Measurements from ENCODE around the gene ACP2. TPM values are rescaled to one million over a fixed set of nuclear protein-coding genes. Genes with fewer than 3 reads are reported as not detected.

The ACP2 gene
- total and polyA plus RNA-seq, 7 experiments from 2014 or later = 7.1 to 38.1 (median 22.6) TPM

DNA sequence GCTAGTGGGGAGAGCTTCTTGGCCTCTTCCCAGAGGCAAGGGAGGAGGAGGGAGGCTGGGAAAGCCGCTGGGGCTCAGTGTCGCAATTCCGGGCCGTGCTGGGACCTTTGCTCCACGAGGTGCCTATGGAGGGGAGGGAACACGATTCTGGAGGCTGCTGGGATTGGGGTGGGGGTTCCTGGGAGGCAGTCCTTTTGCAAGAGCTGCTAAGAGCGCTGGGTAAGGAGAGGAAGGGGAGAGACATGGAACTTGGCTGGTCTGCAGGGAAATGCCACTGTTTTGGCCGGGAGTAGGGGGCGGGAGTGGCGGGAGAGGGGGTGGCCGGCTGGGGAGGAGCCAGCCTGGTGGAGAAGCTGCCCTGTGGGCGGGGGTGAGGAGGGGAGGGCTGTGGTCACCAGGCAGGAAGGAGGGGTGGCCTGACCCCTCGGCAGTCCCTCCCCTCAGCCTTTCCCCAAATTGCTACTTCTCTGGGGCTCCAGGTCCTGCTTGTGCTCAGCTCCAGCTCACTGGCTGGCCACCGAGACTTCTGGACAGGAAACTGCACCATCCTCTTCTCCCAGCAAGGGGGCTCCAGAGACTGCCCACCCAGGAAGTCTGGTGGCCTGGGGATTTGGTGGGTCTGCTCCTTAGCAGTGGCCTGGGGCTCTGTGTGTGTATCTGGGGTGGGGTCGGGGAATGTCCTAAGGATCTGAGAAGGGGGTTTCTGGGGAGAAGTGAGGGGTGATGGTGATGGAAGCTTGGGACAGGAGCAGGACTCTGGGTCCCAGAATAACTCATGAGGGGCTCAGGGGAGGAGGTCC, 9.1 kb upstream of the ACP2 start, which contains the start of gene NR1H3:
Gene NR1H3 (plus strand): TSS at position 480 of the 800 bp plus-strand sequence. CDS start 1,221 bp downstream, outside the sequence.
- no peak within 1 kb of the TSS for H3K4me3 Mint-ChIP-seq
- intact Hi-C loops (cut with micrococcal nuclease) = no loop called here
- POLR2A ChIA-PET = interaction anchor here (0.6 to 2.8 kb wide), 5 partner anchors 9 to 147 kb away, joined by 3 to 20 read pairs (median 3); partner anchors contain the start of genes ACP2 and DDB2

GRCh38 chr11:47257177-47257516, 8.5 kb upstream of the ACP2 start:
- intact Hi-C loops (cut with micrococcal nuclease) = no loop called here
- ChIA-PET POLR2A (interaction anchor here (0.7 to 2.8 kb wide), 2 partner anchors 9 to 43 kb away, joined by 3 to 12 read pairs; partner anchors contain the start of genes ACP2 and DDB2), CTCF (no interaction called here)
- Mint-ChIP-seq H3K4me3 (no peak overlapping the region), H3K27me3 (no peaks in the 10 kb centered on the region), H3K4me1 (peaks cover 11 to 22% (median 18%) of the 10 kb centered on the region in 7 donors), H3K27ac (no peak overlapping the region), H3K36me3 (no peaks in the 10 kb centered on the region), H3K9me3 (no peaks in the 10 kb centered on the region)
- DNase-seq = no peak
- H3K9me3 ChIP-seq (ENCODE audit: control insufficient read depth in 2 of 3, low read length in 3 of 3) = no peaks in the 10 kb centered on the region
- H3K27ac ChIP-seq (ENCODE audit: low read depth, low read length) = no peak overlapping the region
- H3K36me3 ChIP-seq (ENCODE audit: control insufficient read depth in 2 of 3, insufficient read depth in 3 of 3, low read length in 3 of 3) = no peaks in the 10 kb centered on the region
- ATAC-seq = no peak
- H3K4me1 ChIP-seq (ENCODE audit: control insufficient read depth in 2 of 2, insufficient read depth in 2 of 2, low read length in 2 of 2) = peaks cover 0 to 11% of the 10 kb centered on the region in 2 donors
- H3K27me3 ChIP-seq (ENCODE audit: control insufficient read depth in 2 of 2, insufficient read depth in 2 of 2, low read length in 2 of 2) = no peaks in the 10 kb centered on the region
- H3K4me3 ChIP-seq (ENCODE audit: low read length) = no peak overlapping the region

More for the DNA sequence above, 9.1 kb upstream of the ACP2 start, which contains the start of gene NR1H3:
- CTCF ChIA-PET = no interaction called here
- Mint-ChIP-seq H3K27ac (peak within 1 kb of the TSS in 4 of 9 donors; percentile 15 to 65 (median 33)), H3K9me3 (no peaks in the 10 kb centered on the region), H3K36me3 (no peaks in the 10 kb centered on the region), H3K4me1 (peaks cover 11 to 22% (median 18%) of the 10 kb centered on the region in 7 donors), H3K27me3 (no peaks in the 10 kb centered on the region)
- ATAC-seq (peak; percentile 44), DNase-seq (no peak)
- no peak within 1 kb of the TSS for H3K27ac ChIP-seq (ENCODE audit: low read depth, low read length)
- no peak within 1 kb of the TSS for H3K4me3 ChIP-seq (ENCODE audit: low read length)
- H3K4me1 ChIP-seq (ENCODE audit: control insufficient read depth in 2 of 2, insufficient read depth in 2 of 2, low read length in 2 of 2) = peaks cover 0 to 11% of the 10 kb centered on the region in 2 donors
- no peaks in the 10 kb centered on the region for H3K9me3 ChIP-seq (ENCODE audit: control insufficient read depth in 2 of 3, low read length in 3 of 3)
- H3K36me3 ChIP-seq (ENCODE audit: control insufficient read depth in 2 of 3, insufficient read depth in 3 of 3, low read length in 3 of 3) = no peaks in the 10 kb centered on the region
- no peaks in the 10 kb centered on the region for H3K27me3 ChIP-seq (ENCODE audit: control insufficient read depth in 2 of 2, insufficient read depth in 2 of 2, low read length in 2 of 2)

DNA sequence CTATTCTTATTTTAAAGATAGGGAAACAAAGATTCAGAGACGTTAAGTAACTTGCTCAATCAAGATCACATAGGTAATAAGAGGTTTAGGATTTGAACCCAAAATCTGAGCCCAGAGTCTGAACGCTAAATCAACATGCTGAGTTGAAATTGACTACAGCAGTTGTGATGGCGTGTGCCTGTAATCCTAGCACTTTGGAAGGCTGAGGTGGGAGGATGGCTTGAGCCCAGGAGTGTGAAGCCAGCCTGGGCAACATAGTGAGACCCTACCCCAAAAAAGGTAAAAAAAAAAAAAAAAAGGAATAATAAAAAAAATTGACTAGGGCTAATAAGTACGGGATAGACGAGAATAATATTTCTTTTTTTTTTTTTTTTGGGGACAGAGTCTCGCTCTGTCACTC, 7.8 kb upstream of the ACP2 start:
- H3K9me3 ChIP-seq (ENCODE audit: control insufficient read depth in 2 of 3, low read length in 3 of 3) = no peaks in the 10 kb centered on the region
- H3K9me3 Mint-ChIP-seq = no peaks in the 10 kb centered on the region
- intact Hi-C loops (cut with micrococcal nuclease) = no loop called here
- DNase-seq = no peak
- no peaks in the 10 kb centered on the region for H3K27me3 ChIP-seq (ENCODE audit: control insufficient read depth in 2 of 2, insufficient read depth in 2 of 2, low read length in 2 of 2)
- no peak overlapping the region for H3K4me3 Mint-ChIP-seq
- peaks cover 11 to 25% (median 18%) of the 10 kb centered on the region in 7 donors for H3K4me1 Mint-ChIP-seq
- H3K27ac ChIP-seq (ENCODE audit: low read depth, low read length) = no peak overlapping the region
- CTCF ChIA-PET = no interaction called here
- H3K36me3 Mint-ChIP-seq = no peaks in the 10 kb centered on the region
- no peak for ATAC-seq
- no peaks in the 10 kb centered on the region for H3K27me3 Mint-ChIP-seq
- peaks cover 0 to 11% of the 10 kb centered on the region in 2 donors for H3K4me1 ChIP-seq (ENCODE audit: control insufficient read depth in 2 of 2, insufficient read depth in 2 of 2, low read length in 2 of 2)
- H3K4me3 ChIP-seq (ENCODE audit: low read length) = no peak overlapping the region
- no peaks in the 10 kb centered on the region for H3K36me3 ChIP-seq (ENCODE audit: control insufficient read depth in 2 of 3, insufficient read depth in 3 of 3, low read length in 3 of 3)
- no peak overlapping the region for H3K27ac Mint-ChIP-seq
- POLR2A ChIA-PET = interaction anchor here (2.8 kb wide), 1 partner anchor 42 kb away, joined by 12 read pairs; the partner anchor contains the start of gene DDB2

DNA sequence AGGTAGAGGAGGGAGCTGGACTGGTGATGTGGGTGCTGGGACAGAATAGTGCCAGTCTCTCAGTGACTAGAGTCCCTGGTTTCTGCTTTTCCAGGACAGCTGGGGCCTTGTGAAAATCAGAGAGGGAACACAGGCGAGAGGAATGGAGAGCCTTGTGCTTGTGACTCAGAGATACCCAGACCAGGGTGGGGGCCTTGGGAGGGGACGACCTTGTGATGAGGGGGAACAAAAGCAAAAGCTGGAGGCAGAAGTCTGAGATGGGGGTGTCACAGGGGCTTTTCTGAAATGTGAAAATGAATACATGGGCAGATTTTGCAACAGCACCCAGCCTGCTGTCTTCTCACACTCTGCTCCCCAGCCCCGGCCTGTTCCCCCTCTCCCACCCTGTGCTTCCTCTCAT, 5.8 kb upstream of the ACP2 start:
- Histone ChIP-seq H3K4me3 (ENCODE audit: low read length) (no peak overlapping the region), H3K4me1 (ENCODE audit: control insufficient read depth in 2 of 2, insufficient read depth in 2 of 2, low read length in 2 of 2) (peaks cover 3 to 4% of the 10 kb centered on the region in 2 donors), H3K9me3 (ENCODE audit: control insufficient read depth in 2 of 3, low read length in 3 of 3) (no peaks in the 10 kb centered on the region), H3K27me3 (ENCODE audit: control insufficient read depth in 2 of 2, insufficient read depth in 2 of 2, low read length in 2 of 2) (no peaks in the 10 kb centered on the region), H3K36me3 (ENCODE audit: control insufficient read depth in 2 of 3, insufficient read depth in 3 of 3, low read length in 3 of 3) (no peaks in the 10 kb centered on the region), H3K27ac (ENCODE audit: low read depth, low read length) (no peak overlapping the region)
- ATAC-seq = peak; percentile 56
- Mint-ChIP-seq H3K36me3 (no peaks in the 10 kb centered on the region), H3K27ac (peak overlapping the region in 2 of 9 donors; percentile 13 to 33), H3K4me3 (no peak overlapping the region), H3K4me1 (peaks cover 8 to 22% (median 15%) of the 10 kb centered on the region in 7 donors), H3K9me3 (no peaks in the 10 kb centered on the region), H3K27me3 (no peaks in the 10 kb centered on the region)
- intact Hi-C loops (cut with micrococcal nuclease) = no loop called here
- no peak for DNase-seq
- POLR2A ChIA-PET = interaction anchor here (1.0 to 1.1 kb wide), 2 partner anchors 10 to 14 kb away, joined by 3 to 4 read pairs; no protein-coding TSS in a partner anchor
- CTCF ChIA-PET = no interaction called here

- H3K27me3 ChIP-seq (ENCODE audit: control insufficient read depth in 2 of 2, insufficient read depth in 2 of 2, low read length in 2 of 2) = no peaks in the 10 kb centered on the region
- peaks cover 0 to 1% (median 0%) of the 10 kb centered on the region in 5 donors for H3K36me3 Mint-ChIP-seq
- peaks cover 4 to 6% of the 10 kb centered on the region in 2 donors for H3K4me1 ChIP-seq (ENCODE audit: control insufficient read depth in 2 of 2, insufficient read depth in 2 of 2, low read length in 2 of 2)
- H3K4me3 Mint-ChIP-seq = no peak overlapping the region
- no peak overlapping the region for H3K27ac Mint-ChIP-seq
- H3K36me3 ChIP-seq (ENCODE audit: control insufficient read depth in 2 of 3, insufficient read depth in 3 of 3, low read length in 3 of 3) = peaks cover 0 to 4% (median 0%) of the 10 kb centered on the region in 3 experiments
- ChIA-PET CTCF (no interaction called here), POLR2A (interaction anchor here (1.0 to 1.1 kb wide), 2 partner anchors 11 to 15 kb away, joined by 3 to 4 read pairs; no protein-coding TSS in a partner anchor)
- DNase-seq = no peak
- intact Hi-C loops (cut with micrococcal nuclease) = no loop called here
- H3K4me1 Mint-ChIP-seq = peaks cover 8 to 27% (median 19%) of the 10 kb centered on the region in 7 donors
- H3K27me3 Mint-ChIP-seq = no peaks in the 10 kb centered on the region
- H3K9me3 Mint-ChIP-seq = no peaks in the 10 kb centered on the region
- ATAC-seq = no peak
- no peak overlapping the region for H3K27ac ChIP-seq (ENCODE audit: low read depth, low read length)
- H3K4me3 ChIP-seq (ENCODE audit: low read length) = no peak overlapping the region
- no peaks in the 10 kb centered on the region for H3K9me3 ChIP-seq (ENCODE audit: control insufficient read depth in 2 of 3, low read length in 3 of 3)
These were observed 5.0 kb upstream of the ACP2 start for GRCh38 chr11:47253660-47254059.

DNA sequence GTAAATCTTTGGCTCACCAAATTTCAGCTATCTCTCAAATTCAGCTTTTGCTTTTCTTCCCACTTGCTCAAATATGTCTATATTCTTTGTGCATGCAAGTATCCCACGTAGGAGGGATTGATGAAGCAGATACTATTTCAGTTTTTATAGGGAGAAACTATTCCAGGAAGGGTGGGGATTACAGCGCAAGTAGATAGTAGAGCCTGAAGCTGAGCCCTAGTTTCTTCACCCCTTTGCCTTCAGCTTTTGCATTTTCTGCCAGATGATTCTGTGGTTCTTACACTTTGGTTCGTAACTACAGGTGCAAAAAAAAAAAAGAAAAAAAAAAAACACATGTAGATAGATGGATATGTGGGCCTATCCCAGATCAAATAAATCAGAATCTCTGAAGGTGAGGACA, 3.1 kb upstream of the ACP2 start:
- no peak overlapping the region for H3K27ac ChIP-seq (ENCODE audit: low read depth, low read length)
- no peak overlapping the region for H3K4me3 ChIP-seq (ENCODE audit: low read length)
- POLR2A ChIA-PET = interaction anchor here (0.7 kb wide), 1 partner anchor 814 kb away, joined by 6 read pairs; no protein-coding TSS in a partner anchor
- ATAC-seq (no peak), DNase-seq (no peak)
- Mint-ChIP-seq H3K9me3 (no peaks in the 10 kb centered on the region), H3K27me3 (no peaks in the 10 kb centered on the region), H3K4me1 (peaks cover 17 to 40% (median 30%) of the 10 kb centered on the region in 7 donors), H3K27ac (no peak overlapping the region), H3K36me3 (peaks cover 0 to 5% (median 0%) of the 10 kb centered on the region in 5 donors), H3K4me3 (peak overlapping the region in 1 of 10 donors; percentile 32)
- H3K36me3 ChIP-seq (ENCODE audit: control insufficient read depth in 2 of 3, insufficient read depth in 3 of 3, low read length in 3 of 3) = peaks cover 0 to 7% (median 0%) of the 10 kb centered on the region in 3 experiments
- H3K9me3 ChIP-seq (ENCODE audit: control insufficient read depth in 2 of 3, low read length in 3 of 3) = no peaks in the 10 kb centered on the region
- peaks cover 15% of the 10 kb centered on the region in 2 donors for H3K4me1 ChIP-seq (ENCODE audit: control insufficient read depth in 2 of 2, insufficient read depth in 2 of 2, low read length in 2 of 2)
- no peaks in the 10 kb centered on the region for H3K27me3 ChIP-seq (ENCODE audit: control insufficient read depth in 2 of 2, insufficient read depth in 2 of 2, low read length in 2 of 2)
- CTCF ChIA-PET = interaction anchor here (0.6 kb wide), 1 partner anchor 12 kb away, joined by 3 read pairs; no protein-coding TSS in a partner anchor
- intact Hi-C loops (cut with micrococcal nuclease) = no loop called here

All from naive thymus-derived CD4-positive, alpha-beta T cell (primary cell).